ENCODE measurements around the gene ZNF605. TPM values are rescaled to one million over a fixed set of nuclear protein-coding genes. Genes with fewer than 3 reads are reported as not detected.

Gene ZNF605
- total and polyA plus RNA-seq, 2 of the 4 experiments (the other 2 are of a cell fraction) = 3.6 to 9.9 TPM

DNA sequence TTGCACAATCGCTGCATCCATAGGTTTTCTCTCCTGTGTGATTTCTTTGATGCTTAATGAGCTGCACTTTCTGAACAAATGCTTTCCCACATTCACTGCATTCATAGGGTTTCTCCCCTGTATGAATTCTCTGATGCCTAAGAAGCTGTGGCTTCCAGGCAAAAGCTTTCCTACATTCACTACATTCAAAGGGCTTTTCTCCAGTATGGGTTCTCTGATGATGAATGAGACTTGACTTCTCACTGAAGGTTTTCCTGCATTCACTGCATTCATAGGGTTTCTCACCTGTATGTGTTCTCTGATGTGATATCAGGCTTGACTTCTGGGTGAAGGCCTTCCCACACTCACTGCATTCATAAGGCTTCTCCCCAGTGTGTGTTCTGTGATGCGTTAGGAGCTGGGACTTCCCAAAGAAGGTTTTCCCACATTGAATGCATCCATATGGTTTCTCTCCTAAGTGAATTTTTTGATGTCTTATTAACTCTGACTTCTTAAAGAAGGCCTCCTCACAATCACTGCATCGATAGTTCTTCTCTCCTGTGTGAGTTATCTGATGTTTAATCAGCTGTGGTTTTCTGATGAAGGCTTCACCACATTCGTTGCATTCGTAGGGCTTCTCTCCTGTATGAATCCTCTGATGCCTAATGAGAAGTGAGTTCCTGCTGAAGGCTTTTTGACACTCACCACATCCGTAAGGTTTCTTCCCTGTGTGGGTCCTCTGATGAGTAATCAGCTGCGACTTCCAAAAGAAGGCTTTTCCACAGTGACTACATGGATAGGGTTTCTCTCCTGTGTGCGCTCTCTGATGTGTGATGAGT, 30.3 kb downstream of the ZNF605 start:
- Histone ChIP-seq H3K27me3 (ENCODE audit: control insufficient read depth, insufficient read depth, low read length) (no peaks in the 10 kb centered on the region), H2AFZ (replicated peaks; ENCODE audit: low read length, poor library complexity) (no peak overlapping the region), H2BK5ac (ENCODE audit: low read depth, low read length, poor library complexity, severe bottlenecking) (no peak overlapping the region), H2BK15ac (ENCODE audit: low read depth, low read length) (no peak overlapping the region), H3K9ac (ENCODE audit: low read depth, low read length) (no peak overlapping the region), H4K91ac (ENCODE audit: insufficient read depth, low read depth, low read length) (no peak overlapping the region), H3K56ac (ENCODE audit: extremely low read depth, insufficient read depth, low read length) (no peak overlapping the region), H4K20me1 (ENCODE audit: insufficient read depth, low read length) (no peaks in the 10 kb centered on the region), H3K27ac (ENCODE audit: insufficient read depth, low read length) (no peak overlapping the region), H2BK120ac (ENCODE audit: low read depth, low read length) (no peak overlapping the region), H3K14ac (replicated peaks; ENCODE audit: low read depth, low read length) (no peak overlapping the region), H3K4me1 (ENCODE audit: control insufficient read depth, insufficient read depth, low read length) (no peaks in the 10 kb centered on the region), H4K5ac (ENCODE audit: low read depth, low read length) (no peak overlapping the region), H2AK5ac (ENCODE audit: low read depth, low read length) (no peak overlapping the region), H3K23ac (ENCODE audit: low read depth, low read length) (no peak overlapping the region), H3K36me3 (ENCODE audit: control insufficient read depth, insufficient read depth, low read length) (peaks cover 27% of the 10 kb centered on the region), H3K4me3 (ENCODE audit: insufficient read depth, low read depth, low read length) (no peak overlapping the region), H3K18ac (ENCODE audit: low read depth, low read length) (no peak overlapping the region), H3K9me1 (ENCODE audit: insufficient read depth, low read length) (no peaks in the 10 kb centered on the region), H3K9me3 (ENCODE audit: control insufficient read depth, insufficient read depth, low read length) (peaks cover 78% of the 10 kb centered on the region), H3K4ac (ENCODE audit: low read depth, low read length) (no peak overlapping the region), H2AK9ac (replicated peaks; ENCODE audit: low read depth, low read length, poor library complexity) (no peak overlapping the region), H2BK20ac (ENCODE audit: low read depth, low read length) (no peak overlapping the region), H3K79me1 (ENCODE audit: low read depth in 1 of 2, low read length in 2 of 2) (no peaks in the 10 kb centered on the region), H3K4me2 (ENCODE audit: low read depth, low read length) (no peak overlapping the region), H4K8ac (ENCODE audit: low read depth in 2 of 2, low read length in 2 of 2) (no peak overlapping the region)
- ChIA-PET POLR2A (ENCODE audit: unreplicated experiment) (no interaction called here), CTCF (no interaction called here)
- TF ChIP-seq POLR2A (IDR thresholded peaks at IDR 0.05; ENCODE audit: low read depth, low read length) (no peak), RCOR1 (IDR thresholded peaks at IDR 0.05; ENCODE audit: insufficient replicate concordance, low read length) (no peak), MAZ (IDR thresholded peaks at IDR 0.05; ENCODE audit: borderline replicate concordance, low read depth, low read length) (no peak), RAD21 (IDR thresholded peaks at IDR 0.05; ENCODE audit: low read length) (no peak), MAFK (IDR thresholded peaks at IDR 0.05; ENCODE audit: low read depth, low read length) (no peak), FOS (IDR thresholded peaks at IDR 0.05; ENCODE audit: low read depth, low read length) (no peak), MXI1 (IDR thresholded peaks at IDR 0.05; ENCODE audit: borderline replicate concordance, low read depth, low read length) (no peak), RFX5 (IDR thresholded peaks at IDR 0.05; ENCODE audit: low read depth, low read length) (no peak), BHLHE40 (IDR thresholded peaks at IDR 0.05; ENCODE audit: low read depth, low read length) (no peak), SMC3 (IDR thresholded peaks at IDR 0.05; ENCODE audit: low read depth, low read length) (no peak), NFE2L2 (IDR thresholded peaks at IDR 0.05; ENCODE audit: low read depth, low read length) (no peak), CEBPB (IDR thresholded peaks at IDR 0.05; ENCODE audit: low read depth, low read length) (no peak)
- TF ChIP-seq, protein P1, sequence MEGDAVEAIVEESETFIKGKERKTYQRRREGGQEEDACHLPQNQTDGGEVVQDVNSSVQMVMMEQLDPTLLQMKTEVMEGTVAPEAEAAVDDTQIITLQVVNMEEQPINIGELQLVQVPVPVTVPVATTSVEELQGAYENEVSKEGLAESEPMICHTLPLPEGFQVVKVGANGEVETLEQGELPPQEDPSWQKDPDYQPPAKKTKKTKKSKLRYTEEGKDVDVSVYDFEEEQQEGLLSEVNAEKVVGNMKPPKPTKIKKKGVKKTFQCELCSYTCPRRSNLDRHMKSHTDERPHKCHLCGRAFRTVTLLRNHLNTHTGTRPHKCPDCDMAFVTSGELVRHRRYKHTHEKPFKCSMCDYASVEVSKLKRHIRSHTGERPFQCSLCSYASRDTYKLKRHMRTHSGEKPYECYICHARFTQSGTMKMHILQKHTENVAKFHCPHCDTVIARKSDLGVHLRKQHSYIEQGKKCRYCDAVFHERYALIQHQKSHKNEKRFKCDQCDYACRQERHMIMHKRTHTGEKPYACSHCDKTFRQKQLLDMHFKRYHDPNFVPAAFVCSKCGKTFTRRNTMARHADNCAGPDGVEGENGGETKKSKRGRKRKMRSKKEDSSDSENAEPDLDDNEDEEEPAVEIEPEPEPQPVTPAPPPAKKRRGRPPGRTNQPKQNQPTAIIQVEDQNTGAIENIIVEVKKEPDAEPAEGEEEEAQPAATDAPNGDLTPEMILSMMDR (conservative IDR thresholded peaks at IDR 0.05; ENCODE audit: low read depth, low read length) = no peak
- TF ChIP-seq, protein P2, sequence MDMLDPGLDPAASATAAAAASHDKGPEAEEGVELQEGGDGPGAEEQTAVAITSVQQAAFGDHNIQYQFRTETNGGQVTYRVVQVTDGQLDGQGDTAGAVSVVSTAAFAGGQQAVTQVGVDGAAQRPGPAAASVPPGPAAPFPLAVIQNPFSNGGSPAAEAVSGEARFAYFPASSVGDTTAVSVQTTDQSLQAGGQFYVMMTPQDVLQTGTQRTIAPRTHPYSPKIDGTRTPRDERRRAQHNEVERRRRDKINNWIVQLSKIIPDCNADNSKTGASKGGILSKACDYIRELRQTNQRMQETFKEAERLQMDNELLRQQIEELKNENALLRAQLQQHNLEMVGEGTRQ (IDR thresholded peaks at IDR 0.05; ENCODE audit: low read depth, low read length) = no peak
- TF ChIP-seq, protein P3, sequence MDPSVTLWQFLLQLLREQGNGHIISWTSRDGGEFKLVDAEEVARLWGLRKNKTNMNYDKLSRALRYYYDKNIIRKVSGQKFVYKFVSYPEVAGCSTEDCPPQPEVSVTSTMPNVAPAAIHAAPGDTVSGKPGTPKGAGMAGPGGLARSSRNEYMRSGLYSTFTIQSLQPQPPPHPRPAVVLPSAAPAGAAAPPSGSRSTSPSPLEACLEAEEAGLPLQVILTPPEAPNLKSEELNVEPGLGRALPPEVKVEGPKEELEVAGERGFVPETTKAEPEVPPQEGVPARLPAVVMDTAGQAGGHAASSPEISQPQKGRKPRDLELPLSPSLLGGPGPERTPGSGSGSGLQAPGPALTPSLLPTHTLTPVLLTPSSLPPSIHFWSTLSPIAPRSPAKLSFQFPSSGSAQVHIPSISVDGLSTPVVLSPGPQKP (IDR thresholded peaks at IDR 0.05; ENCODE audit: borderline replicate concordance, low read depth, low read length) = no peak
- no CpG with 5 or more reads among the region's 8 CpGs for WGBS, 2 experiments (ENCODE audit: extremely low coverage in 2 of 2, insufficient read length in 1 of 2)
- no peak for ATAC-seq (ENCODE audit: low read depth)
- BruUV-seq (replicated peaks) = no TSS peak
- intact Hi-C loops (cut with micrococcal nuclease) = no loop called here
- DNase-seq = no peak
- dilution Hi-C loops (cut with HindIII; ENCODE audit: low sequenced_read_pairs, unreplicated experiment) = no loop called here
- in situ Hi-C loops (cut with MboI; ENCODE audit: low sequenced_read_pairs) = no loop called here

All from IMR-90 (cell line).